HepG2 (cell line): ENCODE results near the gene TLL2. TPM values are rescaled to one million over a fixed set of nuclear protein-coding genes. Genes with fewer than 3 reads are reported as not detected.

Experiments used
- ATAC-seq: fragments of 200-7000 bp; cut with Tn5 transposase; 3 replicates; pipeline ENCODE4 v1.9.1; 2020; ENCODE audit warnings: mild to moderate bottlenecking, moderate library complexity
- BruUV-seq: library from RNA; stranded (reverse); fragments of 400-500 nt; replicated peaks from 2 replicates; lab custom pipeline; 2021; lab: Mats Ljungman, UMichigan
- CTCF ChIA-PET: fragments of 300-600 bp; formaldehyde crosslinking; extraction: SDS; loops from one replicate; lab custom pipeline; 2021; ENCODE audit warnings: low total read pairs, inconsistent platforms, low intra/inter-chr PET ratio; lab: Yijun Ruan, JAX
- POLR2A ChIA-PET: fragments of 350-600 bp; sonication (Branson Sonifier 250); formaldehyde crosslinking; loops from one replicate; lab custom pipeline; 2020; ENCODE audit warnings: antibody characterized with exemption, inconsistent platforms; lab: Yijun Ruan, JAX
- DNase-seq: peaks from one replicate; pipeline ENCODE4 v3.0.0-alpha.2; 2015; ENCODE audit warnings: low spot score
- FAIRE-seq: peaks from 3 replicates; lab custom pipeline; 2011; peaks lifted over from hg19 to GRCh38; lab: Jason Lieb, UNC
- H2AFZ ChIP-seq: one replicate; pipeline ENCODE4 v1.6.1; 2011; ENCODE audit warnings: low read length, inconsistent platforms
- H3K27ac ChIP-seq: fragments of 300-600 bp; 3 replicates; pipeline ENCODE4 v1.8.0; 2011; ENCODE audit warnings: mixed run types, mild to moderate bottlenecking, mixed read lengths, low read length, inconsistent platforms; ENCODE audit not compliant: insufficient read depth; ENCODE audit errors: extremely low read length
- H3K27me3 ChIP-seq, 2 experiments: fragments of 200-600 bp in 1 of 2; 2 replicates in 1 of 2; 3 replicates in 1 of 2; pipeline versions ENCODE4 v1.6.0 to v1.8.0; 2011; ENCODE audit warnings: low read length in 2 of 2, mild to moderate bottlenecking in 2 of 2, moderate library complexity in 2 of 2, inconsistent platforms in 1 of 2; ENCODE audit not compliant: insufficient read depth in 2 of 2, control insufficient read depth in 1 of 2
- H3K36me3 ChIP-seq, 2 experiments: fragments of 200-600 bp in 1 of 2; replicated peaks in 1 of 2; 2 replicates in 1 of 2; 3 replicates in 1 of 2; pipeline versions ENCODE4 v1.5.1 to v1.8.0; 2011; ENCODE audit warnings: low read length in 2 of 2, inconsistent platforms in 1 of 2; ENCODE audit not compliant: insufficient read depth in 2 of 2, control insufficient read depth in 1 of 2
- H3K4me1 ChIP-seq: 2 replicates; pipeline ENCODE4 v1.5.1; 2012; ENCODE audit warnings: low read length, inconsistent platforms; ENCODE audit not compliant: insufficient read depth
- H3K4me2 ChIP-seq: 2 replicates; pipeline ENCODE4 v1.6.0; 2011; ENCODE audit warnings: low read depth, low read length, inconsistent platforms
- H3K4me3 ChIP-seq, 3 experiments: fragments of 200-600 bp in 1 of 3; sonication (generic), shearing (Covaris generic) in 1 of 3; replicated peaks in 1 of 3; 2 replicates each; pipeline ENCODE4 v1.5.1; 2011 to 2016; ENCODE audit warnings: low read length in 3 of 3, inconsistent platforms in 2 of 3, low read depth in 2 of 3, mild to moderate bottlenecking in 2 of 3, control low read depth in 1 of 3, mixed read lengths in 1 of 3; ENCODE audit not compliant: insufficient read depth in 1 of 3
- H3K79me2 ChIP-seq: one replicate; pipeline ENCODE4 v1.6.1; 2011; ENCODE audit warnings: low read length, inconsistent platforms; ENCODE audit not compliant: insufficient read depth
- H3K9ac ChIP-seq: 2 replicates; pipeline ENCODE4 v1.6.0; 2011; ENCODE audit warnings: mild to moderate bottlenecking, low read depth, low read length, inconsistent platforms; ENCODE audit not compliant: insufficient read depth
- H3K9me3 ChIP-seq: 2 replicates; pipeline ENCODE4 v1.5.1; 2012; ENCODE audit warnings: mild to moderate bottlenecking, low read length
- H4K20me1 ChIP-seq: 2 replicates; pipeline ENCODE4 v1.6.0; 2011; ENCODE audit warnings: inconsistent platforms, mild to moderate bottlenecking, low read length, moderate library complexity; ENCODE audit not compliant: insufficient read depth
- CSRNP1 ChIP-seq: sonication (generic); formaldehyde crosslinking; IDR thresholded peaks from 2 replicates; pipeline ENCODE4 v1.8.1; 2023; ENCODE audit warnings: mild to moderate bottlenecking, missing genetic modification reagents
- JARID2 ChIP-seq: sonication (generic); formaldehyde crosslinking; IDR thresholded peaks from 2 replicates; pipeline ENCODE4 v1.8.1; 2023; ENCODE audit warnings: missing genetic modification reagents, inconsistent platforms; ENCODE audit not compliant: insufficient replicate concordance
- KMT2A ChIP-seq: sonication (generic); formaldehyde crosslinking; IDR thresholded peaks from 2 replicates; pipeline ENCODE4 v1.4.0; 2020; ENCODE audit warnings: missing genetic modification reagents
- ONECUT2 ChIP-seq: sonication (generic); formaldehyde crosslinking; IDR thresholded peaks from 2 replicates; pipeline ENCODE4 v1.4.0; 2020; ENCODE audit warnings: missing genetic modification reagents
- PRDM15 ChIP-seq: sonication (generic); formaldehyde crosslinking; IDR thresholded peaks from 2 replicates; pipeline ENCODE4 v1.4.0; 2020; ENCODE audit warnings: missing genetic modification reagents
- SKIL ChIP-seq: sonication (generic); formaldehyde crosslinking; IDR thresholded peaks from 2 replicates; pipeline ENCODE4 v1.8.0; 2022; ENCODE audit warnings: missing genetic modification reagents, mild to moderate bottlenecking, moderate library complexity, borderline replicate concordance
- SP2 ChIP-seq: sonication (generic); formaldehyde crosslinking; IDR thresholded peaks from 2 replicates; pipeline ENCODE4 v1.5.1; 2020; ENCODE audit warnings: mild to moderate bottlenecking, missing genetic modification reagents
- ZNF746 ChIP-seq: sonication (generic); formaldehyde crosslinking; IDR thresholded peaks from 2 replicates; pipeline ENCODE4 v1.8.0; 2022; ENCODE audit warnings: mild to moderate bottlenecking, missing genetic modification reagents
- whole genome bisulfite sequencing: methylation state at CpG from one replicate; pipeline ENCODE4 v1.1.6; 2017; ENCODE audit warnings: low lambda C conversion rate; 5-methylcytosine and 5-hydroxymethylcytosine counted together
- in situ Hi-C: cut with HindIII; loops from 2 replicates; pipeline ENCODE4 v1.10.0; 2017; ENCODE audit warnings: low pct_unique_long_range_greater_than_20kb; ENCODE audit not compliant: extremely low pct_ligation_motif_present
- intact Hi-C: fragments of 100-400 bp; cut with micrococcal nuclease; formaldehyde crosslinking; loops from one replicate; pipeline ENCODE4 v1.10.0; 2022; ENCODE audit not compliant: unreplicated experiment
- polyA plus RNA-seq, 8 experiments: library from polyadenylated mRNA; depleted of rRNA in 3 of 8; stranded (reverse) in 7 of 8; unstranded in 1 of 8; fragments of >200 nt; fragmentation: Illumina TruSeq in 4 of 8; extraction: Trizol in 4 of 8; gene quantifications; 2 replicates each; pipeline versions ENCODE4 v1.2.1 to v1.2.3, GENCODE V29; 2011 to 2016; ENCODE audit warnings: low read depth in 4 of 8, missing spikeins in 1 of 8, mixed read lengths in 1 of 8; ENCODE audit not compliant: insufficient read depth in 1 of 8
- total RNA-seq, 5 experiments: library from RNA; depleted of rRNA; stranded (reverse); fragments of >200 nt; fragmentation: Illumina TruSeq; extraction: Trizol; gene quantifications; 2 replicates each; pipeline ENCODE4 v1.2.3, GENCODE V29; 2016; ENCODE audit warnings: low read depth in 1 of 5
- TF ChIP-seq, protein P1 (sequence below): sonication (generic); formaldehyde crosslinking; IDR thresholded peaks from 2 replicates; pipeline ENCODE4 v1.8.0; 2022; ENCODE audit warnings: mild to moderate bottlenecking, missing genetic modification reagents, moderate library complexity
- TF ChIP-seq, protein P2 (sequence below): sonication (generic); formaldehyde crosslinking; IDR thresholded peaks from 2 replicates; pipeline ENCODE4 v1.9.0; 2021; ENCODE audit warnings: missing genetic modification reagents, mild to moderate bottlenecking, borderline replicate concordance

Gene TLL2
- total and polyA plus RNA-seq, 2 of the 13 experiments (the other 11 are each of a cell fraction or from before 2014, with no cell fraction given) = 0.09 TPM; not detected in 1

GRCh38 chr10:96440361-96441292 lies 73.1 kb downstream of the TLL2 start (continued):
- TF ChIP-seq CSRNP1 (CRISPR knock-in tag) (no peak), SP2 (CRISPR knock-in tag) (no peak), ZNF746 (CRISPR knock-in tag) (no peak), SKIL (no peak), ONECUT2 (no peak)

GRCh38 chr10:96439725-96440124 lies 74.0 kb downstream of the TLL2 start:
- H3K4me1 ChIP-seq = no peaks in the 10 kb centered on the region
- BruUV-seq = no TSS peak
- no peaks in the 10 kb centered on the region for H3K36me3 ChIP-seq
- DNase-seq (no peak), FAIRE-seq (no peak), ATAC-seq (no peak)
- no peak overlapping the region for H3K4me2 ChIP-seq
- intact Hi-C loops (no loop called here), in situ Hi-C loops (no loop called here)
- no peak overlapping the region for H3K27ac ChIP-seq
- ChIA-PET CTCF (no interaction called here), POLR2A (no interaction called here)
- no peaks in the 10 kb centered on the region for H3K9me3 ChIP-seq
- H3K79me2 ChIP-seq = no peaks in the 10 kb centered on the region
- H3K9ac ChIP-seq = no peak overlapping the region
- H4K20me1 ChIP-seq = no peaks in the 10 kb centered on the region
- H3K4me3 ChIP-seq = no peak overlapping the region
- H2AFZ ChIP-seq = no peak overlapping the region
- H3K27me3 ChIP-seq = no peaks in the 10 kb centered on the region
- 32% methylated on average over 2 of the region's 2 CpGs for WGBS
- TF ChIP-seq JARID2 = no peak
- TF ChIP-seq PRDM15 (CRISPR knock-in tag) = no peak
- TF ChIP-seq, protein P1, sequence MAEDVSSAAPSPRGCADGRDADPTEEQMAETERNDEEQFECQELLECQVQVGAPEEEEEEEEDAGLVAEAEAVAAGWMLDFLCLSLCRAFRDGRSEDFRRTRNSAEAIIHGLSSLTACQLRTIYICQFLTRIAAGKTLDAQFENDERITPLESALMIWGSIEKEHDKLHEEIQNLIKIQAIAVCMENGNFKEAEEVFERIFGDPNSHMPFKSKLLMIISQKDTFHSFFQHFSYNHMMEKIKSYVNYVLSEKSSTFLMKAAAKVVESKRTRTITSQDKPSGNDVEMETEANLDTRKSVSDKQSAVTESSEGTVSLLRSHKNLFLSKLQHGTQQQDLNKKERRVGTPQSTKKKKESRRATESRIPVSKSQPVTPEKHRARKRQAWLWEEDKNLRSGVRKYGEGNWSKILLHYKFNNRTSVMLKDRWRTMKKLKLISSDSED (CRISPR knock-in tag) = no peak
- TF ChIP-seq KMT2A (CRISPR knock-in tag) = no peak
- TF ChIP-seq, protein P2, sequence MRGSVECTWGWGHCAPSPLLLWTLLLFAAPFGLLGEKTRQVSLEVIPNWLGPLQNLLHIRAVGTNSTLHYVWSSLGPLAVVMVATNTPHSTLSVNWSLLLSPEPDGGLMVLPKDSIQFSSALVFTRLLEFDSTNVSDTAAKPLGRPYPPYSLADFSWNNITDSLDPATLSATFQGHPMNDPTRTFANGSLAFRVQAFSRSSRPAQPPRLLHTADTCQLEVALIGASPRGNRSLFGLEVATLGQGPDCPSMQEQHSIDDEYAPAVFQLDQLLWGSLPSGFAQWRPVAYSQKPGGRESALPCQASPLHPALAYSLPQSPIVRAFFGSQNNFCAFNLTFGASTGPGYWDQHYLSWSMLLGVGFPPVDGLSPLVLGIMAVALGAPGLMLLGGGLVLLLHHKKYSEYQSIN (CRISPR knock-in tag) = no peak
